ENCODE measurements around the gene HELZ.

DNA sequence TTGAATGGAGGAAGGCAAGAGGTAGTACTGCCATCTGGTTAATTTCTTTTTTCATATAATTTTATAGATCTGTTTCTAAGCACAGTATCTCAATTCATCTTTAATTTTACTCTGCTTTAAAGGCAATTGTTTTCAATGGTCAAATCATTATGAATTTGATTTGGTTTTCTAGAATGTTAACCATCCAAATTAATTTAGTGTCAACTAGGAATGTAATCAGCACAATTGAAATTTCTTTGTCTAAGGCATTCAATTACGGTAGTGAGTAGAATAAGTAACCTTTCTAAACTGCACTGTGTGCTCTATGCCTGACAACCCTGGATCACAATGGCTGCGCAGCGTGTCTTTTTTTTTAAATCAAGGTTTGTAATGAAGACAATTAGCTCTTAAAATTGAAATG is 156.4 kb downstream of the HELZ start:
- TF ChIP-seq POLR2A (IDR thresholded peaks at IDR 0.05; ENCODE audit: low read length) (no peak), EHMT2 (IDR thresholded peaks at IDR 0.05; ENCODE audit: low read depth) (no peak), EP300 (IDR thresholded peaks at IDR 0.05) (no peak)
- TF ChIP-seq, protein P1, sequence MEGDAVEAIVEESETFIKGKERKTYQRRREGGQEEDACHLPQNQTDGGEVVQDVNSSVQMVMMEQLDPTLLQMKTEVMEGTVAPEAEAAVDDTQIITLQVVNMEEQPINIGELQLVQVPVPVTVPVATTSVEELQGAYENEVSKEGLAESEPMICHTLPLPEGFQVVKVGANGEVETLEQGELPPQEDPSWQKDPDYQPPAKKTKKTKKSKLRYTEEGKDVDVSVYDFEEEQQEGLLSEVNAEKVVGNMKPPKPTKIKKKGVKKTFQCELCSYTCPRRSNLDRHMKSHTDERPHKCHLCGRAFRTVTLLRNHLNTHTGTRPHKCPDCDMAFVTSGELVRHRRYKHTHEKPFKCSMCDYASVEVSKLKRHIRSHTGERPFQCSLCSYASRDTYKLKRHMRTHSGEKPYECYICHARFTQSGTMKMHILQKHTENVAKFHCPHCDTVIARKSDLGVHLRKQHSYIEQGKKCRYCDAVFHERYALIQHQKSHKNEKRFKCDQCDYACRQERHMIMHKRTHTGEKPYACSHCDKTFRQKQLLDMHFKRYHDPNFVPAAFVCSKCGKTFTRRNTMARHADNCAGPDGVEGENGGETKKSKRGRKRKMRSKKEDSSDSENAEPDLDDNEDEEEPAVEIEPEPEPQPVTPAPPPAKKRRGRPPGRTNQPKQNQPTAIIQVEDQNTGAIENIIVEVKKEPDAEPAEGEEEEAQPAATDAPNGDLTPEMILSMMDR (IDR thresholded peaks at IDR 0.05): no peak
